CD4-positive, alpha-beta T cell treated with Interleukin-15 for 4 hours (primary cell): ENCODE data around the gene CSTB.

Experiments used
- DNase-seq: peaks from one replicate; pipeline ENCODE4 v3.0.0-alpha.2; 2020; ENCODE audit warnings: low spot score

CSTB gene

GRCh38 chr21:43731476-43731875 is 44.6 kb downstream of the CSTB start:
- DNase-seq, result no peak

GRCh38 chr21:43728467-43729390 is 47.4 kb downstream of the CSTB start:
- DNase-seq, result peak; percentile 65

GRCh38 chr21:43728154-43728466 is 48.0 kb downstream of the CSTB start:
- no peak for DNase-seq

- DNase-seq, result no peak
These were observed 48.5 kb downstream of the CSTB start for GRCh38 chr21:43727519-43728153.

- DNase-seq, result no peak
These were observed 49.2 kb downstream of the CSTB start for GRCh38 chr21:43726686-43727518.
